Osteocyte (in vitro differentiated cells): ENCODE results near the gene USP33. TPM values are rescaled to one million over a fixed set of nuclear protein-coding genes. Genes with fewer than 3 reads are reported as not detected.

ENCODE experiments used
- DNase-seq: peaks from one replicate; pipeline ENCODE4 v3.0.0; 2021; ENCODE audit warnings: mixed read lengths; ENCODE audit not compliant: unreplicated experiment; ENCODE audit errors: extremely low spot score
- H3K27ac Mint-ChIP-seq: one replicate; pipeline ENCODE4 v1.8.0; 2021; ENCODE audit warnings: mild to moderate bottlenecking, mixed read lengths; ENCODE audit not compliant: unreplicated experiment
- H3K27me3 Mint-ChIP-seq: one replicate; pipeline ENCODE4 v1.8.0; 2021; ENCODE audit warnings: mixed read lengths; ENCODE audit not compliant: unreplicated experiment
- H3K36me3 Mint-ChIP-seq: one replicate; pipeline ENCODE4 v1.8.0; 2021; ENCODE audit warnings: mixed read lengths; ENCODE audit not compliant: unreplicated experiment
- H3K4me1 Mint-ChIP-seq: one replicate; pipeline ENCODE4 v1.8.0; 2021; ENCODE audit warnings: mixed read lengths; ENCODE audit not compliant: unreplicated experiment
- H3K4me3 Mint-ChIP-seq: one replicate; pipeline ENCODE4 v1.8.0; 2021; ENCODE audit warnings: mild to moderate bottlenecking, moderate library complexity, mixed read lengths; ENCODE audit not compliant: unreplicated experiment
- H3K9me3 Mint-ChIP-seq: one replicate; pipeline ENCODE4 v1.8.0; 2021; ENCODE audit warnings: mixed read lengths; ENCODE audit not compliant: unreplicated experiment
- CTCF ChIP-seq: fragments of 200-600 bp; sonication (generic); IDR thresholded peaks from 2 replicates; pipeline ENCODE4 v1.5.0; 2021; ENCODE audit warnings: antibody characterized with exemption, mild to moderate bottlenecking, moderate library complexity
- total RNA-seq: library from RNA; stranded (reverse); gene quantifications from 2 replicates; pipeline ENCODE4 v1.2.1, GENCODE V29; 2021

The USP33 gene
- total RNA-seq, 1 donor from 2014 or later, result 74.7 TPM

GRCh38 chr1:77688939-77689338, 70.7 kb downstream of the USP33 start:
- peaks cover 15% of the 10 kb centered on the region for H3K36me3 Mint-ChIP-seq
- no peak for DNase-seq
- no peak for TF ChIP-seq CTCF
- no peak overlapping the region for H3K27ac Mint-ChIP-seq
- H3K27me3 Mint-ChIP-seq, result no peaks in the 10 kb centered on the region
- H3K9me3 Mint-ChIP-seq, result no peaks in the 10 kb centered on the region
- no peak overlapping the region for H3K4me3 Mint-ChIP-seq
- peaks cover 7% of the 10 kb centered on the region for H3K4me1 Mint-ChIP-seq

GRCh38 chr1:77687519-77687906, 72.1 kb downstream of the USP33 start:
- TF ChIP-seq CTCF, result no peak
- H3K4me3 Mint-ChIP-seq, result no peak overlapping the region
- peaks cover 11% of the 10 kb centered on the region for H3K4me1 Mint-ChIP-seq
- peaks cover 11% of the 10 kb centered on the region for H3K36me3 Mint-ChIP-seq
- H3K27ac Mint-ChIP-seq, result no peak overlapping the region
- no peaks in the 10 kb centered on the region for H3K27me3 Mint-ChIP-seq
- no peak for DNase-seq
- H3K9me3 Mint-ChIP-seq, result no peaks in the 10 kb centered on the region

- H3K27me3 Mint-ChIP-seq, result no peaks in the 10 kb centered on the region
- H3K36me3 Mint-ChIP-seq, result peaks cover 8% of the 10 kb centered on the region
- DNase-seq, result no peak
- H3K4me1 Mint-ChIP-seq, result peaks cover 11% of the 10 kb centered on the region
- no peak for TF ChIP-seq CTCF
- no peak overlapping the region for H3K4me3 Mint-ChIP-seq
- no peak overlapping the region for H3K27ac Mint-ChIP-seq
- no peaks in the 10 kb centered on the region for H3K9me3 Mint-ChIP-seq
These were observed 72.7 kb downstream of the USP33 start for GRCh38 chr1:77686796-77687518.

GRCh38 chr1:77683160-77684148, 76.2 kb downstream of the USP33 start:
- peak; percentile 98 for DNase-seq
- TF ChIP-seq CTCF, result peak; percentile 97
- Mint-ChIP-seq H3K4me3 (peak overlapping the region; percentile 84), H3K36me3 (no peaks in the 10 kb centered on the region), H3K4me1 (peaks cover 30% of the 10 kb centered on the region), H3K27ac (peak overlapping the region; percentile 98), H3K27me3 (no peaks in the 10 kb centered on the region), H3K9me3 (no peaks in the 10 kb centered on the region)
